Effector memory CD8-positive, alpha-beta T cell (primary cell): ENCODE data around the gene MLIP.
"Not testable (repeated sequence)": the region's sequence is repeated elsewhere in the genome, so short reads cannot be mapped to it uniquely, and the experiment has no call there.

Source experiments
- ATAC-seq: fragments of 150-1000 bp; cut with Tn5 transposase; replicated peaks from 2 replicates; pipeline ENCODE4 v1.10.0; 2021; ENCODE audit warnings: mild to moderate bottlenecking, moderate library complexity
- DNase-seq, 3 experiments: peaks; one replicate each; pipeline ENCODE4 v3.0.0; 2021
- H3K27ac Mint-ChIP-seq, 2 donors: one replicate each; pipeline ENCODE4 v1.8.0; 2022; ENCODE audit warnings: mild to moderate bottlenecking in 2 of 2, mixed read lengths in 2 of 2, moderate library complexity in 2 of 2
- H3K27me3 Mint-ChIP-seq, 2 donors: one replicate each; pipeline ENCODE4 v1.8.0; 2022; ENCODE audit warnings: mixed read lengths in 2 of 2
- H3K36me3 Mint-ChIP-seq: one replicate; pipeline ENCODE4 v1.8.0; 2022; ENCODE audit warnings: mild to moderate bottlenecking, moderate library complexity, mixed read lengths; ENCODE audit not compliant: insufficient read depth
- H3K4me1 Mint-ChIP-seq, 2 donors: one replicate each; pipeline ENCODE4 v1.8.0; 2022; ENCODE audit warnings: low read depth in 2 of 2, mixed read lengths in 2 of 2
- H3K4me3 Mint-ChIP-seq, 2 donors: one replicate each; pipeline ENCODE4 v1.8.0; 2022; ENCODE audit warnings: mild to moderate bottlenecking in 2 of 2, mixed read lengths in 2 of 2, moderate library complexity in 2 of 2
- H3K9me3 Mint-ChIP-seq, 2 donors: one replicate each; pipeline ENCODE4 v1.8.0; 2022; ENCODE audit warnings: mixed read lengths in 2 of 2
- total RNA-seq, 9 experiments: gene quantifications; one replicate each; lab custom pipeline; 2026; lab: John Stamatoyannopoulos, UW

The MLIP gene
- total RNA-seq: 0 to 0.03 (median 0) reads per million in 9 experiments

GRCh38 chr6:54111341-54112045 is at the start of gene MLIP:
Gene MLIP (plus strand): TSS chr6:54111443. CDS start chr6:54111480, 37 bp downstream.
- Mint-ChIP-seq H3K4me3 (no peak within 1 kb of the TSS), H3K4me1 (no peaks in the 10 kb centered on the region), H3K9me3 (peaks cover 8 to 11% of the 10 kb centered on the region in 2 donors), H3K27ac (no peak within 1 kb of the TSS), H3K27me3 (no peaks in the 10 kb centered on the region), H3K36me3 (no peaks in the 10 kb centered on the region)
- no peak for ATAC-seq
- DNase-seq: no peak

DNA sequence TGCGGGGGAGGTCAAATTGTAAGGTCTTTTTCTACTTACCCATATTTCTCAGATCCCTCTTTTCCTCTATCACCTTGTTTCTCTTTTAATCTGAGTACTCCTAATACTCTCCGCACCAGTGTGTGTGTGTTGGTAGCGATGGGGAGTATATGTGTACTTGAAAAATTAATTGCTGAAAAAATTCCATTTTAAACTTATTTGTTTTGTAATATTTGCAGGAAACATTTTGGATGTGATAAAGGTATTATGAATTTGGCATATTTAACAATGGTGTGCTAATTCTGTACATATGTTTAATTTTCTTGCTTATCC is 48.1 kb upstream of the MLIP start:
- DNase-seq (no peak), ATAC-seq (no peak)
- Mint-ChIP-seq H3K4me1 (no peaks in the 10 kb centered on the region), H3K36me3 (no peaks in the 10 kb centered on the region), H3K4me3 (no peak overlapping the region), H3K27ac (no peak overlapping the region), H3K27me3 (no peaks in the 10 kb centered on the region), H3K9me3 (no peaks in the 10 kb centered on the region)

GRCh38 chr6:54068694-54069093 is 42.5 kb upstream of the MLIP start:
- DNase-seq (no peak), ATAC-seq (no peak)
- H3K27me3 Mint-ChIP-seq: peaks cover 0 to 6% of the 10 kb centered on the region in 2 donors
- no peaks in the 10 kb centered on the region for H3K36me3 Mint-ChIP-seq
- H3K4me3 Mint-ChIP-seq: no peak overlapping the region
- no peaks in the 10 kb centered on the region for H3K4me1 Mint-ChIP-seq
- no peaks in the 10 kb centered on the region for H3K9me3 Mint-ChIP-seq
- no peak overlapping the region for H3K27ac Mint-ChIP-seq

DNA sequence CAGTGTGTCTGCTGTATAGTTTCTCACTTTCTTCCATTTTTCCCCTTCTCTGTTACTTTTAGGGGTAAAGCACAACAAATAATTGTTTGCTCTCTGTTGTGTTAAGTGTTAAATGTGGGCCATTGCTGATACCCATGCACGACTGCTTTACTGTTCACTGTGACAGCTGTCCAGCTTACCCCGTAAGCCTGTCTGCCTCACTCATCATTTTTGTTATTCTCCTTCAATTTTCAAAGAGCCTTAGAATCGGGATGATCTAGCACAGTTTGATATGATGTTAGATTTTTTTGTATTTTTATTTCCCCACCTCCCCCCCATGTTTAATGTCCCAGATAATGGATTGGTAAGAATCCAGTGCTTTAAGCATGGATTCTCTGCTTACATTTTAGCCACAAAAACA is 41.2 kb upstream of the MLIP start:
- no peak for ATAC-seq

DNA sequence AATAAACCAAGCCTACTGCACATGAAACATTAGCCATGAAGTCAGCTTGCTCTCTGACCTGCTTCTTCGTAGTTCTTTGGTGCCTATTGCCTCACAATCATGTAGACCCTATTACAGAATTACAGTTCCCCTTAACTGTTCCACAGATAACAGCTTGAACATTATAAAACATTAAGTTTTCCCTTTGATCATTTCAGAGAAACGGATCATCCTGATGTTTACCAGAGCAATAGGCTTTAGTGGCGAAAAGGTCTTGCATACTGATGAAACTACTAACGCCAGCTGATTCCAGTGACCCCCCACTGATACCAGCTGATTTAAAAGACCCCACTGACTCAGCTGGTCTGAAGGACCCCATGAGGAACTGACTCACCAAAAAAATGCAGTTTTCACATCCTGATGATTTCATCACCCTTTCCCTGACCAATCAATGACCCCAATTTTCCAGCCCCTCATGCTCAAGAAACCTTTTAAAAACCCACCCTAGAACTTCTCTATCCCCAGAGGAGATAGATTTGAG is 39.4 kb upstream of the MLIP start:
- H3K4me3 Mint-ChIP-seq: no peak overlapping the region
- H3K9me3 Mint-ChIP-seq: peaks cover 0 to 2% of the 10 kb centered on the region in 2 donors
- H3K36me3 Mint-ChIP-seq: no peaks in the 10 kb centered on the region
- H3K27me3 Mint-ChIP-seq: peaks cover 0 to 6% of the 10 kb centered on the region in 2 donors
- no peak overlapping the region for H3K27ac Mint-ChIP-seq
- H3K4me1 Mint-ChIP-seq: no peaks in the 10 kb centered on the region
- DNase-seq (no peak), ATAC-seq (no peak)

More for the DNA sequence above, 41.2 kb upstream of the MLIP start:
- Mint-ChIP-seq H3K9me3 (no peaks in the 10 kb centered on the region), H3K36me3 (no peaks in the 10 kb centered on the region), H3K27me3 (peaks cover 0 to 6% of the 10 kb centered on the region in 2 donors), H3K4me3 (no peak overlapping the region), H3K27ac (no peak overlapping the region), H3K4me1 (no peaks in the 10 kb centered on the region)
- no peak for DNase-seq

GRCh38 chr6:54072635-54073313 is 38.5 kb upstream of the MLIP start:
- Mint-ChIP-seq H3K27ac (no peak overlapping the region), H3K4me1 (no peaks in the 10 kb centered on the region), H3K27me3 (peaks cover 0 to 6% of the 10 kb centered on the region in 2 donors), H3K4me3 (no peak overlapping the region), H3K9me3 (peaks cover 0 to 2% of the 10 kb centered on the region in 2 donors), H3K36me3 (no peaks in the 10 kb centered on the region)
- DNase-seq: no peak
- ATAC-seq: no peak

- Mint-ChIP-seq H3K27me3 (peaks cover 0 to 6% of the 10 kb centered on the region in 2 donors), H3K9me3 (peaks cover 0 to 2% of the 10 kb centered on the region in 2 donors), H3K4me1 (no peaks in the 10 kb centered on the region), H3K36me3 (no peaks in the 10 kb centered on the region), H3K27ac (no peak overlapping the region), H3K4me3 (no peak overlapping the region)
- ATAC-seq (no peak), DNase-seq (no peak)
Observed at GRCh38 chr6:54073487-54073886, 37.8 kb upstream of the MLIP start.

- H3K27me3 Mint-ChIP-seq: peaks cover 0 to 6% of the 10 kb centered on the region in 2 donors
- DNase-seq (no peak), ATAC-seq (no peak)
- H3K9me3 Mint-ChIP-seq: peaks cover 0 to 2% of the 10 kb centered on the region in 2 donors
- H3K4me3 Mint-ChIP-seq: no peak overlapping the region
- no peak overlapping the region for H3K27ac Mint-ChIP-seq
- H3K36me3 Mint-ChIP-seq: no peaks in the 10 kb centered on the region
- H3K4me1 Mint-ChIP-seq: no peaks in the 10 kb centered on the region
Observed at GRCh38 chr6:54074109-54074508, 37.1 kb upstream of the MLIP start.

GRCh38 chr6:54074578-54075195 is 36.6 kb upstream of the MLIP start:
- no peaks in the 10 kb centered on the region for H3K36me3 Mint-ChIP-seq
- no peak overlapping the region for H3K27ac Mint-ChIP-seq
- no peak for ATAC-seq
- H3K4me3 Mint-ChIP-seq: no peak overlapping the region
- DNase-seq: no peak
- peaks cover 0 to 6% of the 10 kb centered on the region in 2 donors for H3K27me3 Mint-ChIP-seq
- H3K4me1 Mint-ChIP-seq: no peaks in the 10 kb centered on the region
- peaks cover 0 to 2% of the 10 kb centered on the region in 2 donors for H3K9me3 Mint-ChIP-seq

DNA sequence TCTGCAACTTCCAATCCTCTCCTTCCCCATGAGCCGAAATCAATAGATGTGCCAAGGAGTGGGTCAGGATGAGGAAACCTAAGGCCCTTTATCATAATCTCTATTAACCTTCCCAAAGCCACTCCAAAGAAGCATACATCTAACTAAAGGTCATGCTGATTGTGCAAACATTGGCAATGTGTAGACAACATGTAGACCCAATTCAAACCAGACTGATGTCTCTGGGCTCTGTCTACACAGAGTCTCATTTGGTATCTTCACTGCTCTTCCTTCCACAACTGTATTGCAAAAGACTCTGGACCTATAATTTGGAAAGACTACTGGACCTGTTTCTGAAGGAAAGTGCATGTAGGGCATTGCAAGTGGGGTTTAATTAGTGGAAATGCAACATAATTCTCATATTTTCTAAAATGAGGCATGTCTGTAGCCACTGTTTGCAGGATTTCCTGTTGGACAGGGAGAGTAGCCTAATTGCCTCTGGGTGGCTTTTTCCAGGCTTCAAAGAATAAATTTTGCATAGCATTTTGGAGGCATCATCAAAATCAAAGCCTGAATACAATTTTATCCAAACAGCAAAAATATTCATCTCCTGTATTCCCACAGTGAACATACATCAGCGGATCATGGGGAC is 35.0 kb upstream of the MLIP start:
- Mint-ChIP-seq H3K4me3 (no peak overlapping the region), H3K27me3 (peaks cover 0 to 6% of the 10 kb centered on the region in 2 donors)
- ATAC-seq: no peak

DNA sequence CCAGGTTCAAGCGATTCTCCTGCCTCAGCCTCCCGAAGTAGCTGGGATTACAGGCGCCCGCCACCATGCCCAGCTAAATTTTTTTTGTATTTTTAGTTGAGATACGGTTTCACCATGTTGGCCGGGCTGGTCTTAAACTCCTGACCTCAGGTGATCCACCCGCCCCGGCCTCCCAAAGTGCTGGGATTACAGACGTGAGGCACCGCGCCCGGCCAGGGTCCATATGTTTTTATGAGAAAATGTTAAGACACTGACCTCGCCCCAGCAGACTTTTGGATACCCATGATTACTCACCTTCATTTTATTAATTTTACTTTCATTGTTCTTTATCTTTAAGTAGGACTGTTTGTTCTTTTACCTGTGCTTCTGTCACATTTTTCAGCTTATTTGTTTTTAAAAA is 29.7 kb upstream of the MLIP start:
- DNase-seq, H3K4me1 Mint-ChIP-seq, H3K27ac Mint-ChIP-seq, ATAC-seq, H3K9me3 Mint-ChIP-seq, H3K27me3 Mint-ChIP-seq, H3K36me3 Mint-ChIP-seq, H3K4me3 Mint-ChIP-seq: not testable (repeated sequence)

More for the DNA sequence above, 35.0 kb upstream of the MLIP start:
- Mint-ChIP-seq H3K36me3 (no peaks in the 10 kb centered on the region), H3K9me3 (peaks cover 0 to 2% of the 10 kb centered on the region in 2 donors), H3K4me1 (no peaks in the 10 kb centered on the region), H3K27ac (no peak overlapping the region)
- DNase-seq: no peak

DNA sequence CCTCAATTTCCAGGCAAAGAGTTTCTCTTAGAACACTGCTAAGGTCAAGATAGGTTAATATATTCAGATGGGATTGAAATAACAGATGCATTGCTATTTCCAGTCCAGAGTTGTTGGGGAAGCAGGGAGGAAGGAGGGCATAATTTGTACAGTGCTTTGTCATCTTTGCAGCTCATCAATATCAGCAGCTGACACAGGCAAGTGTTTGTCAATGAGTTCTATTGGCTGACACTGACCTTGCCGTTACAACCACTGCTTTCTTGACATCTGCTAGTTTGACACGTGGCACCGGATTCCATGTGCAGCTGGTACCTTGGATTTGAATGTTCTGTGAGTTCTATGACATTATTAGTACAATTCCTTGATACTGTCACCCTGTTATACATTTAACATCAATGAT is 28.0 kb upstream of the MLIP start:
- DNase-seq (no peak), ATAC-seq (no peak)
- H3K9me3 Mint-ChIP-seq: peaks cover 0 to 3% of the 10 kb centered on the region in 2 donors
- peaks cover 3% of the 10 kb centered on the region for H3K36me3 Mint-ChIP-seq
- H3K27ac Mint-ChIP-seq: no peak overlapping the region
- no peak overlapping the region for H3K4me3 Mint-ChIP-seq
- H3K27me3 Mint-ChIP-seq: no peaks in the 10 kb centered on the region
- H3K4me1 Mint-ChIP-seq: no peaks in the 10 kb centered on the region

DNA sequence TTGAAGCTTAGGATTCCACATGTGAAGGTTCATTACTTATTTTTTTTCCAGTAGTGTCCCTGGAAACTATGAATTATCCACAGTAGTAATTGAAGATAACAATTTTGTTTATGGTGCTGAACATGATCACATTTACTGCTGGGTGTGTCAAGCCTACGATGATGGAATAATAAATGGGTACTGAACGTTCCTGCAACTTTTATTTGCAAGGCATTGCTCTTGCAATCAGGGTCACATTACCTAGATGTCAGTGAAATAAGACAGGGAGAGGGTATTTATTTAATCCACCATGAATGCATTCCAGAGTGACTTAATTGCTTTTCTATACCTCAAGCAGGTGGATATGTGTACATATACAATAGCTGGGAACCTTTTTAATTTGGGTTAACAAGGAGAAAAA is 27.0 kb upstream of the MLIP start:
- Mint-ChIP-seq H3K4me1 (no peaks in the 10 kb centered on the region), H3K27ac (no peak overlapping the region), H3K4me3 (no peak overlapping the region), H3K9me3 (peaks cover 0 to 3% of the 10 kb centered on the region in 2 donors), H3K27me3 (no peaks in the 10 kb centered on the region), H3K36me3 (peaks cover 3% of the 10 kb centered on the region)
- no peak for DNase-seq
- ATAC-seq: no peak
